Glomerular endothelial cell (primary cell): ENCODE data around the gene ACTN4. TPM values are rescaled to one million over a fixed set of nuclear protein-coding genes. Genes with fewer than 3 reads are reported as not detected.

Experiments used
- DNase-seq: peaks from one replicate; pipeline ENCODE4 v3.0.0-alpha.2; 2011; ENCODE audit warnings: low read depth, low spot score; ENCODE audit errors: extremely low read depth
- total RNA-seq: library from RNA; depleted of rRNA; stranded (reverse); fragments of >200 nt; gene quantifications from 2 replicates; pipeline ENCODE4 v1.2.3, GENCODE V29; 2015

ACTN4 gene
- total RNA-seq, 1 donor from 2014 or later: 882 TPM

DNA sequence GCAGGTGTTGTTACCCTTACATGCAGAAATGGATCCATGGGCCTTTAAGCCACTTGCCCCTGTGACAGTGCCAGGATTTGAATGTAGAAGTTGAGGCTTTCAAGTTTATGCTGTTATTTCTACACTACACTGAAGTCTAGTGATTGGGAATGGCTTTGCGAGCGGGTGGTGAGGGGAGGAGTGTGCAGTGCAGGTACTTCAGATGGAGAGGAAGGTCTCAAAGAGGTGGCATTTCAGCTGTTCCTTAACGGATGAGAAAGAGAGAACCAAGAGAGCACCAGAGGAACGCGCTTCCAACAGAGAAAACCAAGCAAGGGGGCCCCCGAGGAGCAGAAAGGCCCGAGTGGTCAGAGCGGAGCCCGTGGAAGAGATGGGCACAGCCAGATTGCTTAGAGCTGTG is 13.3 kb downstream of the ACTN4 start:
- DNase-seq: no peak

DNA sequence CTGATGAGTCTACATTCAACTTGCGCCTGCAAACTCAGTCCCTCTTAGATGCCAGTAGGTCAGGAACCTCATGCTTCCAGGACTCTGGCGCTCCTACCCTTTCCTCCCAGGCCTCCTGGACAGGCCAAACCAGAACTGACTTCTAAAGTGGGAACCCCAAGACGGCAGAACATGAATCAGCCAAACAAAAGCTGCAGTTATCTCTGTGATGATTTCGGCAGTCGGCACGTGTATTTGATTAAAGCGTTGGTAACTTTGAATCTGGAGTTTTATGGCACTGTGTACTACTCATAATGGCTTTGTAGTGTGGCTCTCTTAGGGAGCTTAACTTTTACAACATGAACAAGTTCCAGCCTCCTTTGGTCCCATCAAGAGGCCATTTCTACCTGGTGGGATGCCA is 13.7 kb downstream of the ACTN4 start:
- DNase-seq: no peak

DNA sequence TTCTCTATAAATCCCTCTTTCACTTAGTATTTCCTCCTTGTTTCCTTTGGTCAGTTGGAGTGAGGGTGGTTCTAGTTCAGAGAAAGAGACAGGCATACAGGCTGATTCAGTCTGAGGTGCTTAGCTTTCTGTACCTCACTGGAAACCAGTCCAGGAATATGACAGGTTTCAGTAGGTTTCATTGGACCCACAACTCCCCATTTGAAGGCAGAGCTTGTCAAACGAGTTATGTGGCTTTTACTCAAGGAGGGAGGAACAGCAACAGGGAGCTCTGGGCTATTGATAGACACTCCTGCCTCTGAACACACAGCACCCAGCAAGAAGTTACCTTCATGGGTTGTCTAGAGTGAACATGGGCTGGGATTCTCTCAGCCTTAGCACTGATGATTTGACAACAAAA is 14.5 kb downstream of the ACTN4 start:
- DNase-seq: no peak

DNA sequence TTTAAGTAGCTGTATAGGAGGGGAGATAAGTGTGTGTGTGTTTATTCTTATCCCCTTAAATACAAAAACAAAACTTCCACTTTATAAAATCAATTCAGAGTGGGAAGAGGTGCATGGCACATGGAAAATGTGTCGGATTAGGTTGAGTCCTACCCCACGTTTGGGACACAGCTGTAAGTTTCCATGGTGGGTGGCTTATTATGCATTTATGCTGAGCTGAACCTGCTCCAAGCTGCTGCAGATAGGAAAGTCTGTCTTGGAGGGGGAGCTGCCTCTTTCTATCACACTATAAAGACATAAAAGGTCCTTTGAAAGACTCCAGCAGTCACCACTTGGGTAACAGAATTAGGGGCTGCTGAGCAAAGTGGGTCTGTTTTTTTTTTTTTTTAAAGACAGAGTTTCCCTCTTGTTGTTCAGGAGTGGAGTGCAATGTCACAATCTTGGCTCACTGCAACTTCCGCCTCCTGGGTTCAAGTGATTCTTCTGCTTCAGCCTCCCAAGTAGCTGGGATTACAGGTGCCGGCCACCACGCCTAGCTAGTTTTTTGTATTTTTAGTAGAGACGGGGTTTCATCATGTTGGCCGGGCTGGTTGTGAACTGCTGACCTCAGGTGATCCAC is 15.2 kb downstream of the ACTN4 start:
- DNase-seq: no peak

DNA sequence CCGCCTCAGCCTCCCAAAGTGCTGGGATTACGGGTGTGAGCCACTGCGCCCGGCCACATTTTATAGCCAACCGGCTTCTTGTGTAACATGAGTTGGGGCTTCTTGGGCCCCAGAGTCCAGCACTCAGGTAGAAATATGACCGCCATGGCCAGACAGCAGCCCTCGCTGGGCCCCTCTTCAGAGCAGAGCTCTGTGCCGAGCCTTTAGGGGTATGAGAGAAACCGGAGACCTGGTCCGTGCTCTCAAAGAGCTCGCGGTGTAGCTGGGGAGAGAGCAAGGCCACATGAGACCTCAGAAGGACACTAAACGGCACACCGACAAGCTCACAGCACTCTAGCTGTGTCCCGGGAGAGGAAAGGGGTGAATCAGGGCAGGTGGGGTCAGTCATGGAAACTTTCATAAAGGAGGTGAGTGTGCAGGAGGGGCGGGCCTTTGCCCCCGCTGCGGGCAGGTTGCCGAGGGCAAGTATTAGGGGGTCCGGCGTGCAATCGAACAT is 15.8 kb downstream of the ACTN4 start:
- no peak for DNase-seq

DNA sequence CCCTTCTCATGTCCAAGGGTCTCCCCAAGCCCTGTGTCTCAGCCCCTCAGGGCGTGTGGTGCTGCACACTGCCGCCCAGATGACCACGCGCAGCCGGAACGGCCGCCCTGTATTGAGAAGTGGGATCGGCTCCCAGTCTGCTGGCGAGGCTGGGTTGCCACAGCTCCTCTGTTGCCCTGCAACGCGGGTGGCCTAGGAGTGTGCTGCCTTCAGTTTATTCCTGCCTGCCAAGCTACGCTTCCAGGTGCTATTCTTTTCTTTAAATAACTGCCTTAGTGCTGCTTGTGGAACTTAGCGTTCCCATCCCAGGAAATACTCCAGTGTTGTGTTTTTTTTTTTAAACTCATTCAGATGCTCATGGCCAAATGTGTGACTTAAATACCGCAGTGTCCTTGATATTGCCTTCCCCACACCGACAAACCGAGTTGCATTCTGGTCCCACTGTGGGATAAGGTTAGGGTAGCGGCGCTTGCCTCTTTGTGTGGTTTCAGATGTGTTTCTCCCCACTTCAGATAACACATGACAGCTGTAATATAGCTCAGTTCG is 16.6 kb downstream of the ACTN4 start:
- no peak for DNase-seq

DNA sequence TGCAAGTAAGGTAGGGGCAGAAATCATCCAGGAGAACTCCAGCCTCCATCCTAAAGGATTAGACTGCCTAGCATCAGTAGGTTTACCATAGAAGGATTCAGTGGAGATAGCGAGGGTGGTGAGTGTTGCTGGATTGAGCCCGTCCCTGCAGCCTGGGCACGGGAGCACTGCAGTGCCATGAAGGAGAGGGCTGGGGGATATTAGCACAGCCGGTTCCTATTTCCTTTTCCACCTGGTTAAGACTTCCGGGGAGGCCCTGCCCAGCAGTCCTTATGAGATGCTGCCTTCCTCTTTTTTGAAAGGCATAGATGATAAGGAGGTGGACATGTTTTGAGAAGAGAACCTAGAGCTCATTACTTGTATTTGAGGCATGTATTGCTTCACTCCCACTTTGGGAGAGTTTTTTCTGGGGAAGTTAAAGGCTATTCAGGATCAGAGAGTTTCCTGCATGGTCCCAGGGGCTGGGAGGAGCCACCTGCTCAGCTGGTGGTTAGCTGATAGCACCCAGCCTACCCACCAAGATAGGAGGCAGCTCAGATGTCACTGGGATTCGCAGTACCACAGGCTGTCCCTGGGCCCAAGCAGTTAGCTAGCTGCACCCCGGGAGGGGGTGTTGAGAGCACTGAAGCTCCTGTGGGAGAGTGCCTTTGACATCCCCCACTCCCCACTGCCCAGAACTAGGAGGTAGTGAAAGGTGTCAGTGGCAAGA is 17.2 kb downstream of the ACTN4 start:
- DNase-seq: no peak

DNA sequence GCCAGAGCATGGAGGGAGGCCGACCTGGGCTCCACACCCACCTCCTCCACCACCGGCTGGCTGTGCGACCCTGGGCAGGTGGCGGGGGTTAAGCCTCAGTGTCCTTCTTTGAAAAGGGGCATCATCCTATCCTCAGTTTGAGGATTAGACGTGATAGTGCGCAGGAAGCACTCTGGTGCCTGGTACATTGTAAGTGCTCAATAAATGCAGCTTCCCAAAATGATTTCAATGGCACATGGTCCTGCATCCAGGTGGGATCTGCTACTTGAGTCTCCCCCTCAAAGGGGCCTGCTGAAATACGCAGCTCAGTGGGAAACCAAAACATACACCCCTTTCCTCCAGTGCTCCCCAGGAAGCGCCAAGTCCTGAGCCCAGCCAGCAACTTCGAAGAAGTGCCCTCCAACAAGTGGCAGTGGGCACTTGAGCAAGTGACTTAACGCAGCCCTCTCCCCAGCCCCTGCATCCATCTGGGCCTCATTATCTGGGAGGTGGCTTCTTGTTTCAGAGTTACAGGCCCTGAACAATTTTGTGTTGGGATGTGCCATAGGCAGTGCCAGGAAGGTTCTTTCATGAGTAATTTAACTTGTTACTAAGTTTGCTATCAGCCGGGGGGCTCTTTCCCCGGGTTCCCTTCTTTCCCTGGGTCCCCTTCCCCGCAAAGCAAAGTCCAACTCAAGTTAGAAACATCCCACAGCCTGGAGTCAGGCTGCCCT is 17.9 kb downstream of the ACTN4 start:
- DNase-seq: no peak

DNA sequence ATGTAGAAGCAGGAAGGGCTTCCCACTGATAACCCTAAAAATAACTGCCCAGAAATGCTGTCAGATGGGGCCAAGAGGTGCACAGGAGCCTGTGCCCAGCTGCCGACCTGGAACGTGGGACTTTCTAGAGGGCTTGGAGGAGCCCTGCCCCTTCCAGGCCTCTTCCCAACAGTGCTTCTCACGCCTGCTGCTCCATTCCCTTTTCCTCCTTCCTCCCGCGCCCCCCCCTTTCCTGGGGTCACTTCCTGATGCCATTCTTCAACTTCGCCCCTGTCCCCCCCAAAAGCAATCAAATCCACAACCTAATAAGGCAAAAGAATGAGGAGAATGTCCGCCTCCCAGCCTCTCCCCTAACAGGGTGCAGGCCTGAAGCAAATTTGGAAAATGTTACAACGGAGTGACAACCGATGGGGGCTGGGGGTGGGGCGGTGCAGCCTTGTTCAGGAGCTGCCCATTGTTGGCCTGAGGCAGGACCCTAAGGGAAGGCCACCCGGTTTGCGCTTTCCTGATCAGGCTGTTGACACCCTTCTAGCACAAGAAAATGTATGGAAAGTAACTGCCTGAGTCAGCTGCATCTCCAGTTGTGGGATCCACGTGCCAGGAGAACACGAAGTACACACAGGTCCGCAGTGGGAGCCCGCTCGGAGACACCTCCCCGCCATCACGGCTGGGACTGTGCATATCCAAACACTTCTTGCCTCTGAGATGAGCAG is 18.7 kb downstream of the ACTN4 start:
- DNase-seq: no peak

DNA sequence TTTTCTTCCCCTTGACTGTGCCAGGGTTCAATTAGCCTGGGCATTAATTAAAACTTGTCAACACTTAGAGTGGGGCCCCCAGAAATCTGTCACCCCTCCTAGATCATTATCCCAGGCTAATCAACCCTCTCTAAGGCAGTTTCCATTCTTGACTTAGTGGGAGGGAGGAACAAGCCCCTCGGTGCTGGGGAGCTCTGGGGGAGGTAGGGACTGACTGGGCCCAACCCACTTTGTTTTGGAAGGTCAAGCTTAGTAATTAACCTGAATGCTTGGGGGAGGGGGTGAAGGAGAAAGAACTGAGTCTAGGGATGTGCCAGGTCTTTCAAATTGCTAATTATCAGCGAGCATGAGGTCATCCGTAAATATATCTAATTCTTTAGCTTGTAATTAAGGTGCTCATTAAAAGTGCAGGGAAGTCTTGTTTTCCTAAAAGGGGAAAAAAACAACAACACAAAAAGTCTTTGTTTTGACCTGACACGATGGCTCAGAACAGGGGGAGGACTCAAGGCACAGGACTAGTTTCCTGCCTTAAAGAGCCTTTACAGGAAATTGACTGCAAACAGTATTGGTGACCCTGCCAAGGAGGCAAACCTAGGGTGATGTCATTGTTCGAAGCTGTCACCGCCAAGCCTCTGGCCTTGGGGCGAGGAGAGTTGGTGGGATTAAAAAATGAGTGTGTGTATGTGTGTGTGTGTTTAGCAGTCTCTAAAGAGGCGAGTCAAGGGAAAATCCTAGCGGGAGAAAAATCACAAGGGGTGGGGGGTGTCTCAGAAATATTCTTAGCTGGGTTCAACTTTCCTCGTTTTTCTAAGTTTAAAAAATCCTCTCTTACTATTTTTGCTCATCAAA is 19.4 kb downstream of the ACTN4 start:
- no peak for DNase-seq

DNA sequence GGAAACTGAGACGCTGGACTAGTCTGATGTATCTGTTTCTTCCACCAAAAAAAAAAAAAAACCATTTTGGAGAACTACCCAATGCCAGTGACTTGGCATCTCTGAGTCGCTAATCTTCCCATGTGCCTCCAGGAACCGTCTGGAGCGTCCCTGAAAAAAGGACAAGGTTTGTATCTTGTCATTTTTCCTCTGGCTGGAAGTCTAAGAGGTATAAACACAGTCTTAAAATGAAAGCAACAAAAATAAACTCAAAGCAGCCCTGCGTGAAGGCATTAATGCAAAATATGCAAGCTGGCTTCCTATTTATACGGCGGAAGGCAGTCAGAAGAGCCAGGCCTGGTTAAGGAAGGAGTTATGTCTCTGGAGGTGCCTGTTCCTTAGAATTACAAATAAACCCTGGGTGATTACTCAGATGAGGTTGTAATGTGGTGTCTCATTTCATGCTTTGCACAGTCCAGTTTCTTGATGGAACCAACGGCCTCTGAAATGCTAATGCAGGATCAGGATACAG is 20.3 kb downstream of the ACTN4 start:
- no peak for DNase-seq

DNA sequence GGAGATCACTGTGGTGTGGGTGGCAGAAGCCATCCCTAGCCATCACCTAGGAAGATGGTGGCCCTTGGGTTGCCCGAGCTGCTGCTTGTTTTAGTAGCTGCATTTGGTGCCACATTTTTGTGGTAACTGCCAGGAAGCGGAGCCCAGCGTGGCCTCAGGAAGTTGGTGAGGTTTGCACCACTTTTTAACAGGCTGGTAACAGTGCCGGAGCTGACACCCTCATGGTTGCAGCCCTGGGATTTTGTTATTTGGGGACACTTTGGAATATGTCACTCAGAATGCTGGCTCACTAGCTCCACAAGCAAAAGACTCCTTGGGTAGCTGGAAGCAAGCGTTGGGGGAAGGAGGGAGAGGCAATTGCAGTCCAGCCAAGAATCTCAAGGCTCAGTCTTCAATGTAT is 22.1 kb downstream of the ACTN4 start:
- no peak for DNase-seq

DNA sequence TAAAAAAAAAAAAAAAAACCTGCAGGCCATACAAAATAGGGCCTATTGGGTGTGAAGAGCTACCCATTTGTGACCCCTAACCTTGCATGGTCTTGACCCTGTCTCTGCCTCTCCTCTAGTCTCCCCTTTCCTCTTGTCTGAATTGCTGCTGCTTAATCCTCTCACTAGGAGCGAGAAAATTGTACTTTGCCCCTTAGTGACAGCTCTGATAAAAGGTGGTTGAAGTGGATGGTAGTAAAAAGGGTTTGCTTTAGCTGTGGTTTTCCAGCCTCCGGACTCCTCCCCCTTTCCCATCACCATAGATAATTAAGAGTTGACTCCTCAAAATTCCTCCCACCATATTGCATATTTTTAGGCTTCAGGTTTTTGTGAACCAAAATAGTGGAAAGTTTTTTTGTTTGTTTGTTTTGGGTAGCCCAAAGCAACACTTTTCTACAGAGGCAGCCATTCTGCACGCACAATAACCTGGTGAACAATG is 23.5 kb downstream of the ACTN4 start:
- no peak for DNase-seq

DNA sequence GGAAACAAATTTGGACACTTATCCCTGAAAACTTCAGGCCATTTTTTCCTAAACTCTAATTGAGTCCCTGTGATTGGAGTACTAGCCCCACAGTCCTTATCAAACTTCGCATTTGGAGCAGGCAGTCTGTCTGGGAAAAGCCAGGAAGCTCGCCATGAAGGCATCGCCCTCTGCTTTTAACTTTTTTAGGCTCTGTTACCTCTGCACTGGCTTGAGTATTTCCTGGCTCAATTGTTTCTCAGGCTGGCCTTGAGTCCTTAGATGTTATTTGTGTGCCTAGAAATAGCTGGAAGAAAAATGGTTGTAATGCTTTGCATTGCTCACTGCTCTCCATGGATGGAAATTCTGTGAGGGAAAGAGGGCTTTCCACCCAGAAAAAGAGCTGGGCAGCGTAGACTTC is 24.2 kb downstream of the ACTN4 start:
- DNase-seq: no peak

DNA sequence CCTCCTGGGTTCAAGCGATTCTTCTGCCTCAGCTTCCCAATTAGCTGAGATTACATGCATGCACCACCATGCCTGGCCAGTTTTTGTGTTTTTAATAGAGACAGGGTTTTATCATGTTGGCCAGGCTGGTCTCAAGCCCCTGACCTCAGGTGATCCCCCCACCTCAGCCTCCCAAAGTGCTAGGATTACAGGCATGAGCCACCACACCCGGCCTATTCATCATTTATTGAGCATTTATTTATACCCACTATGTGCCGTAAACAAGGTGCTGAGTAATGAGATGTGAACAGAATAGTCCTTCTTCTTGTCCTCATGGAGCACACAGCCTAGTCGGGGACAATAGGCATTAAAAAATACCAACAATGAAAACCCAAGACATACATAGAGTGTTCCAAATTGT is 25.6 kb downstream of the ACTN4 start:
- DNase-seq: no peak

DNA sequence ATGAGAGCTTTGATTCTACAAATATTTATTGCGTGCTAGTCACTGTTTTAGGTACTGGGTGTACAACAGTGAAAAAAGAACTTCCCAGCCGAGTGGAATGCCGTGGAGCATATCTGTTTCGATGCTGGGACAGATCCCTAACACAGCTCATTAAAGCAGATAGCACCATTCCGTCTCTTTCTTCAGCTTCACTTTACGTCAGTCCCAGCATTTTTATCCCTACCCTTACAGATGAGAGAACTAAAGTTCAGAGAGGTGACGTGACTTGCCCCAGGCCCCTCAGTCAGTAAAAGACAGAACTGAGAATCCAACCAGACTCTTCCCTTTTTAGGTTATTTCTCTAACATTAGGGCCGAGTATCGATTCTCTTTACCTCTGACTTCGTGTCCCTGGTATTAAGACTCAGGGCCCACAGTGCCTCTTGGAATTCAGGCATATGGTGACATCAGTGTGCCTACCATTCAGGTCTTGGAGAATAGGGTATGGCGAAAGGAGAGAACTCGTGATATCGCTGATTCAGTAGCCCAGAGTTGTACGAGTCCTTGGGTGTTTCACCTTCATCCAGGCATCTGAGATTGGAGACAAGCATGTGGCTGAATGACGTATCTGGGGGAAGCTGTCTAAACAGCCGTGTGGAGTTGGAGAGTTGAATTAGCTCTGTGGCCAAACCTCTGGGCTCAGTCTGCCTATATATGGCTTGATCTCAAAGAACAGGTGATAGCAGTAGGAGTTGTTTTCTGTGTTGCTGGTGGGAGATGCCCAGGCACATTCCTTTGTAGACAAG is 27.1 kb downstream of the ACTN4 start:
- no peak for DNase-seq

DNA sequence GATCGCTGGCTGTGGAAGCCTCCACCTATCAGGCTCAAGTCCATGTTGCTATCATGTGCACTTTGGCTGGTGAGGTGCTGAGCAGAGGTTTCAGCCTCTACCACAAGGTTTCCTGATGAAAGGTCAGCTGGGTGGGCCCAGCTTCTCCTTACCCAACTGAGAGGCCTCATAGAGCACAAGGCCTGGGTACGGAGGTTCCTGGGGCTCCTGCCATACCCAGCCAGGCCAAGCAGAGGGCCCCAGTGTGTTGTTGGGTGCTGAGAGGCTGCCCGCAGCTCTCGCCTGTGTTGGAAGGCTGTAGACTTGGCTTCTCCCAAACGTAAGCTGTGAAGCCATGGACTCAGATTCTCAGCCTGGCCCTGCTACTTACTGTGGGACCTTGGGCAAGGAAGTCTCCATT is 28.2 kb downstream of the ACTN4 start:
- no peak for DNase-seq

DNA sequence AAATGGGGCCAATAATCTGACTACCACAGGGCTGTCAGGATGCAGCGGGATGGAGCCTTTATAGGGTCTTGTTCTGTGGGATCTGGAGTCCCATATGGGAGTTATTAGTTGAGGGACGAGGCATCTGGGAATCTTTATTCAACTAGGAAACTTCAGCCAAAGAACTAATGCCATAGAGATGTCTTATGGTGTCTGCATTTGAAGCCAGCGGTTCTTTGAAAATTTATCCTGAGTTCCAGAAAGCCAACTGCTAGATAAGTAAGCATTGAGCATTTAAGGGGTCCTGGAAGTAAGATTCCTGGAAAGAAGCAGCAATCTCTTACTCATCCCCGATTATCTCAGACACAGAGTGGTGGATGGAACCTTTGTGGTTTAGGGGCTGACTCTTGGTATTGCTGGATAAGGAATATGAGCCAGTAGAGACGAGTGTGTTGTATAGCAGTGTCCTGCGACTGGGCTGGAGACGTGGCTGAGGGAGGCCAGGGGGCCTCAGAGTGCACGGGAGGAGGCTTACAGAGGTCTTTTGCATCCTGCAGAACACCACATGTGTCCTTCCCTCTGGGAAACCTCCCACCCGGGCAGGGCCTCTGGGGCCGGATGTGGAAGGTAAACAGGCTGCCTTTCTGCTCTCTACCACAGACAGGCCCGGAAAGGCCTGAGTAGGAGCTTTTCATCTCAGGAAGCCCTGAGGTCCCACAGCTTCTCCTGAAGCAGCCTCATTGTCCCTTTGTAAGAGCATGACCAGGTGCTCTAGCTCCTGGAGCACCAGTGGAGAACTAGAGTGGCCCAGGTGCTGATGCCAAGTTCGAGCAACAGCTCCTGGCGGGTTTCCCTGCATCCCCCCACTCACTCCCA is 28.8 kb downstream of the ACTN4 start:
- DNase-seq: no peak
